Trophoblast cell (in vitro differentiated cells and primary cell): ENCODE results near the gene MAP3K1.

ENCODE experiments used
- DNase-seq, 2 donors: peaks; one replicate each; pipeline ENCODE4 v3.0.0-alpha.2; 2016
- H2AFZ ChIP-seq: 2 replicates; pipeline ENCODE4 v1.6.1; 2013; ENCODE audit warnings: low read length, moderate library complexity, mild to moderate bottlenecking; ENCODE audit not compliant: insufficient read depth, poor library complexity
- H2AK5ac ChIP-seq: 2 replicates; pipeline ENCODE4 v1.6.1; 2013; ENCODE audit warnings: mild to moderate bottlenecking, low read length
- H2BK120ac ChIP-seq: 2 replicates; pipeline ENCODE4 v1.6.1; 2013; ENCODE audit warnings: low read length, mild to moderate bottlenecking, moderate library complexity; ENCODE audit not compliant: insufficient read depth, poor library complexity
- H2BK12ac ChIP-seq: 2 replicates; pipeline ENCODE4 v1.6.1; 2013; ENCODE audit warnings: mild to moderate bottlenecking, low read length, moderate library complexity
- H2BK5ac ChIP-seq: 2 replicates; pipeline ENCODE4 v1.6.1; 2013; ENCODE audit warnings: low read length, low read depth, moderate library complexity, mild to moderate bottlenecking; ENCODE audit not compliant: poor library complexity
- H3K14ac ChIP-seq: 2 replicates; pipeline ENCODE4 v1.6.1; 2013; ENCODE audit warnings: mild to moderate bottlenecking, low read length
- H3K18ac ChIP-seq: 2 replicates; pipeline ENCODE4 v1.6.1; 2013; ENCODE audit warnings: mild to moderate bottlenecking, low read length
- H3K23ac ChIP-seq: 2 replicates; pipeline ENCODE4 v1.6.1; 2013; ENCODE audit warnings: low read length
- H3K27ac ChIP-seq: 2 replicates; pipeline ENCODE4 v1.5.1; 2013; ENCODE audit warnings: low read depth, mild to moderate bottlenecking, inconsistent platforms, low read length, moderate library complexity
- H3K27me3 ChIP-seq: 2 replicates; pipeline ENCODE4 v1.6.1; 2013; ENCODE audit warnings: inconsistent platforms, mild to moderate bottlenecking, low read length, moderate library complexity; ENCODE audit not compliant: insufficient read depth
- H3K36me3 ChIP-seq, 2 experiments: 1 replicate in 1 of 2; 2 replicates in 1 of 2; pipeline ENCODE4 v1.6.1; 2013; ENCODE audit warnings: low read length in 2 of 2, mild to moderate bottlenecking in 2 of 2, moderate library complexity in 1 of 2; ENCODE audit not compliant: insufficient read depth in 2 of 2, control insufficient read depth in 1 of 2
- H3K4ac ChIP-seq: 2 replicates; pipeline ENCODE4 v1.6.1; 2013; ENCODE audit warnings: low read depth, mild to moderate bottlenecking, low read length, moderate library complexity
- H3K4me1 ChIP-seq, 2 experiments: 1 replicate in 1 of 2; 2 replicates in 1 of 2; pipeline ENCODE4 v1.6.1; 2013; ENCODE audit warnings: low read length in 2 of 2, mild to moderate bottlenecking in 2 of 2, moderate library complexity in 1 of 2; ENCODE audit not compliant: insufficient read depth in 2 of 2, control insufficient read depth in 1 of 2
- H3K4me2 ChIP-seq: 2 replicates; pipeline ENCODE4 v1.6.1; 2013; ENCODE audit warnings: inconsistent platforms, mild to moderate bottlenecking, low read length, moderate library complexity
- H3K4me3 ChIP-seq: 2 replicates; pipeline ENCODE4 v1.5.1; 2013; ENCODE audit warnings: mild to moderate bottlenecking, low read depth, low read length, inconsistent platforms
- H3K79me1 ChIP-seq: one replicate; pipeline ENCODE4 v1.6.1; 2013; ENCODE audit warnings: low read length
- H3K79me2 ChIP-seq: 2 replicates; pipeline ENCODE4 v1.6.1; 2013; ENCODE audit warnings: low read length, mild to moderate bottlenecking; ENCODE audit not compliant: control insufficient read depth, insufficient read depth, poor library complexity
- H3K9ac ChIP-seq: 2 replicates; pipeline ENCODE4 v1.6.1; 2013; ENCODE audit warnings: mild to moderate bottlenecking, low read length
- H3K9me3 ChIP-seq: 2 replicates; pipeline ENCODE4 v1.6.1; 2013; ENCODE audit warnings: low read depth, mild to moderate bottlenecking, control low read depth, inconsistent platforms, low read length; ENCODE audit not compliant: insufficient read depth
- H4K12ac ChIP-seq: 2 replicates; pipeline ENCODE4 v1.6.1; 2013; ENCODE audit warnings: low read depth, mild to moderate bottlenecking, low read length, moderate library complexity
- H4K8ac ChIP-seq: 2 replicates; pipeline ENCODE4 v1.6.1; 2013; ENCODE audit warnings: low read depth, mild to moderate bottlenecking, low read length, moderate library complexity
- H4K91ac ChIP-seq: one replicate; pipeline ENCODE4 v1.6.1; 2013; ENCODE audit warnings: low read depth, mild to moderate bottlenecking, low read length, moderate library complexity
- WGBS: extraction: QIAGEN DNeasy Blood & Tissue Kit; methylation state at CpG from one replicate; pipeline ENCODE4 v1.1.7; 2013; ENCODE audit warnings: missing lambda C conversion rate; ENCODE audit not compliant: insufficient read length, insufficient coverage; ENCODE audit errors: extremely low coverage; 5-methylcytosine and 5-hydroxymethylcytosine counted together

MAP3K1 gene

DNA sequence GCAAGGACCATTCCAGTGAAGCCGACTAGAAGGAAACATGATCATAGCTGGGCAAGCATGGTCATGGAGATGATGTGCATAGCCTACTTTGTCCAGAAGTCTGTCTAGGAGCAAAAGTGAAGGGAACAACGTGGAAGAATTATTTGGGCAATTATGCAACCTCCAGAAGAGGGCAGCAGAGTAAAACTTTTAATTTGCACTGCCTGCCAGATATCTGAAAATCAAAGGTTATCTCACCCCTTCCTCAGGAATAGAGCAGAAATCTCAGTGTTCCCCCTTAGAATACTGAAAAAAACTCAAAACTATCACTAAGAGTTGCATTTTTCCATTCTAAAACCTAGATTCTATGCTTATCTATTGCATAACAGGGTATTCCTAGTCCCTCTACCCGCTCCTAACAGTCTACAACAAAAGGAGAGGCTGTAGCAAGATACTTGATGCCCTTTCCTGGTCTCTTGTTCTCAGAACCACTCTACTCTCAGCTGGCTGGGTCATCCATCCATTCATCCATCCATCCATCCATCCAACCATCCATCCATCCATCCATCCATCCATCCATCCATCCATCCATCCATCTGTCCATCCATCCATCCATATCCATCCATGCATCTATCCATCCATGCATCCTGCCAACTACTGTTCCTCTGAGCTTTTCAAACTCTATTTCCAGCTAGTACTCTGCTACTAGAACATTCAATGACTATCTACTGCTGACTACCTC lies 85.7 kb downstream of the MAP3K1 start:
- Histone ChIP-seq H4K12ac (no peak overlapping the region), H3K4me3 (no peak overlapping the region), H3K79me1 (no peaks in the 10 kb centered on the region), H2BK12ac (no peak overlapping the region), H3K18ac (no peak overlapping the region), H3K4ac (no peak overlapping the region), H4K8ac (no peak overlapping the region), H2AK5ac (no peak overlapping the region), H3K23ac (no peak overlapping the region), H3K9me3 (peaks cover 3% of the 10 kb centered on the region), H3K4me2 (no peak overlapping the region), H3K4me1 (no peaks in the 10 kb centered on the region), H3K27me3 (no peaks in the 10 kb centered on the region), H2BK120ac (no peak overlapping the region), H3K79me2 (no peaks in the 10 kb centered on the region), H2AFZ (no peak overlapping the region), H3K27ac (no peak overlapping the region), H4K91ac (no peak overlapping the region), H2BK5ac (no peak overlapping the region), H3K9ac (no peak overlapping the region), H3K14ac (no peak overlapping the region), H3K36me3 (no peaks in the 10 kb centered on the region)
- no CpG with 5 or more reads among the region's 3 CpGs for WGBS
- peak; percentile 28 to 78 for DNase-seq

- Histone ChIP-seq H4K91ac (peak overlapping the region; percentile 91), H3K18ac (peak overlapping the region; percentile 98), H3K4me3 (peak overlapping the region; percentile 80), H2BK120ac (peak overlapping the region; percentile 90), H2AK5ac (peak overlapping the region; percentile 70), H2BK12ac (no peak overlapping the region), H4K8ac (peak overlapping the region; percentile 94), H3K9me3 (peaks cover 3% of the 10 kb centered on the region), H3K36me3 (no peaks in the 10 kb centered on the region), H3K9ac (peak overlapping the region; percentile 77), H3K4me1 (peaks cover 0 to 3% of the 10 kb centered on the region in 2 experiments), H3K23ac (no peak overlapping the region), H3K27me3 (no peaks in the 10 kb centered on the region), H3K4me2 (peak overlapping the region; percentile 82), H2AFZ (peak overlapping the region; percentile 100), H3K79me2 (peaks cover 7% of the 10 kb centered on the region), H2BK5ac (peak overlapping the region; percentile 79), H4K12ac (peak overlapping the region; percentile 98), H3K79me1 (peaks cover 12% of the 10 kb centered on the region), H3K27ac (peak overlapping the region; percentile 94), H3K4ac (peak overlapping the region; percentile 96), H3K14ac (peak overlapping the region; percentile 98)
- DNase-seq, result no peak
- WGBS, result no CpG with 5 or more reads among the region's 19 CpGs
These were observed 93.6 kb downstream of the MAP3K1 start for GRCh38 chr5:56908942-56909293.

DNA sequence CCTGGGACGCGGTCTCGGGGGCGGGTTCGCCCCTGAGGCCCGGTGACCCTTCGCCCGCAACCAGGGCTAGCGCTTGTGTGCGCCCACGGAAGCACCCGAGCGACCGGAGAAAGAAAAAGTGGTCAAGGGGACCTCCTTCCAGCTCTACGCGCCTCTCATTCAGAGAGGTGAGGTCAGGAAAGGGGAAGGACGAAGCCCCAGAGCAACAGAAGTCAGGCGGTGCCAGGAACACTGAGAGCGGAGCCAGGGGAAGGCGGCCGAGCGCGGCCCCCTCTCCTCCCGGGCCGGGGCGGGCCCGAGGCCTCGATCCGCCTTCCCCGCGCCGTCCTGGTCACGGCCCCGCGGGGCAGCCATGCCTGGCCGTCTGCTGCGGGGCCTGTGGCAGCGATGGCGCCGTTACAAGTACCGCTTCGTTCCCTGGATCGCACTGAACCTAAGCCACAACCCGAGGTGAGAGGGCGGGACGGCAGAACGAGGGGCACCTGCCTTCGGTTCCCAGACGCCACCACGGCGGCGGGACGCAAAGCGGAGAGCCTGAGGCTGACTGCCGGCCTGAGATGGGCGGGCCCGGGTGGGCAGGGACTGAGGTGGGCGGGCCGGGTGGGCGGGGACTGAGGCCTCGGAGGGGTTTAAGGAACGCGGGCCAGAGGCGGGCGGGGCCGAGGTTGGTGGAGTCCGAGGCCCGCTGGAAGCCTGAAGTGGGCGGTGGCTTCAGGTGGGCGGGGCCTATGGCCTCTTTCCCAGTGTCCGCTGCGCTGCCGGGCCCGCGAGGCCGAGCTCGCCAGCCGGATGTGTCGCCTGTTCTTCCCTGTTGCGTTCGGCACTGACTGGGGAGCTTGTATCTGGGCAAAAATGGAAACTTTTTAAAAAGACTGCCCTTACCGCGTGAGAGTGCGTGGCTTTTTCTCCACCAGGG lies 94.2 kb downstream of the MAP3K1 start, which contains the start of gene SETD9:
TSS of gene SETD9 (plus strand) at position 303 of the 916 bp plus-strand sequence. CDS start at position 353, 50 bp downstream.
- H2BK12ac ChIP-seq, result no peak within 1 kb of the TSS
- peak within 1 kb of the TSS; percentile 100 for H2AFZ ChIP-seq
- H4K8ac ChIP-seq, result peak within 1 kb of the TSS; percentile 94
- DNase-seq, result peak; percentile 99
- peak within 1 kb of the TSS; percentile 90 for H3K4me2 ChIP-seq
- H3K79me2 ChIP-seq, result peaks cover 7% of the 10 kb centered on the region
- peak within 1 kb of the TSS; percentile 94 for H3K27ac ChIP-seq
- H3K9me3 ChIP-seq, result no peaks in the 10 kb centered on the region
- peak within 1 kb of the TSS; percentile 92 for H3K9ac ChIP-seq
- peaks cover 12% of the 10 kb centered on the region for H3K79me1 ChIP-seq
- peak within 1 kb of the TSS; percentile 96 for H3K4ac ChIP-seq
- H2BK5ac ChIP-seq, result peak within 1 kb of the TSS; percentile 79
- H3K23ac ChIP-seq, result no peak within 1 kb of the TSS
- H3K4me1 ChIP-seq, result peaks cover 0 to 3% of the 10 kb centered on the region in 2 experiments
- peak within 1 kb of the TSS; percentile 90 for H2BK120ac ChIP-seq
- peak within 1 kb of the TSS; percentile 98 for H3K14ac ChIP-seq
- peak within 1 kb of the TSS; percentile 70 for H2AK5ac ChIP-seq
- no peaks in the 10 kb centered on the region for H3K27me3 ChIP-seq
- H3K18ac ChIP-seq, result peak within 1 kb of the TSS; percentile 99
- peak within 1 kb of the TSS; percentile 98 for H4K12ac ChIP-seq
- H3K36me3 ChIP-seq, result no peaks in the 10 kb centered on the region
- no CpG with 5 or more reads among the region's 84 CpGs for WGBS
- peak within 1 kb of the TSS; percentile 91 for H4K91ac ChIP-seq
- H3K4me3 ChIP-seq, result peak within 1 kb of the TSS; percentile 80

DNA sequence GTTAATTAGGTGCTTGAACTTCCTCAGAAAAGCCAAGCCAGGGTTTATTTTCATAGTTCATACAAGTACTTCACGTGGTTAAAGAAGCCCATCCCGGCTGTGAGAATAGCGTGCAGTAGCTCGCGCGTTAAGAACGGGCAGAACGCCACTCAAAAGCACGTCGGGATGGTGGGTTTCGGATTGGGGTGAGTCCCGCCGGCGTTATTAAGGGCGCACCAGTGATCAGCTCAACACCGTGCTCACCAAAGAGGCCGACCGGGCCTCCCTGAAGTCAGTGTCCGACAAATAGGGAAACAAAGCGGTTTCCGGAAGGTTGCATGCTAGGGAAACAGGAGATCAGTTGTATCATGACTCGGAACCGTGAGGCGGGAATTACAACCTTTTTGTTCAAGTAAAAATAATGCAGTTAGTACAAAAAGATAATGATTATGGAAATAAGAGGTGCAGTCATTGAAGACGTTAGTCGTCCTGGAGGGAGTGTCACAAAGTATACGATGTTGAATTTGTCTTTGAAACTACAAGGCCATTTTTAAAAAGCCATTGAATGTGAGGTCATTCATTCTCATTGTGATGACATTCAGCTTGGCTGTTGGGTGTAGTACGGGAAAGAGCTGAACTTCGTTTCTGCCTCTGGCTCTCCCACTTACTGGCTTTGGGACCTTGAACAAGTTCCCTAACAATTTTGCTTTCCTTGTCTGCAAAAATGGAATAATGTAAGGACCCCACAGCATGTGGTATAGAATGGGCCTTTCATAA lies 95.0 kb downstream of the MAP3K1 start:
- no peaks in the 10 kb centered on the region for H3K36me3 ChIP-seq
- H3K4me2 ChIP-seq, result peak overlapping the region; percentile 90
- peak overlapping the region; percentile 79 for H3K4me3 ChIP-seq
- H2BK12ac ChIP-seq, result no peak overlapping the region
- peak overlapping the region; percentile 85 for H2AFZ ChIP-seq
- H3K79me2 ChIP-seq, result peaks cover 7% of the 10 kb centered on the region
- peak overlapping the region; percentile 49 for H4K12ac ChIP-seq
- no peaks in the 10 kb centered on the region for H3K27me3 ChIP-seq
- no CpG with 5 or more reads among the region's 29 CpGs for WGBS
- H3K4ac ChIP-seq, result peak overlapping the region; percentile 60
- H2AK5ac ChIP-seq, result no peak overlapping the region
- peak overlapping the region; percentile 14 for H2BK5ac ChIP-seq
- peak overlapping the region; percentile 78 for H3K14ac ChIP-seq
- H3K4me1 ChIP-seq, result peaks cover 0 to 3% of the 10 kb centered on the region in 2 experiments
- H3K79me1 ChIP-seq, result peaks cover 12% of the 10 kb centered on the region
- H3K9me3 ChIP-seq, result no peaks in the 10 kb centered on the region
- DNase-seq, result peak in 1 of 2 donors; percentile 53
- peak overlapping the region; percentile 64 for H3K27ac ChIP-seq
- peak overlapping the region; percentile 14 for H2BK120ac ChIP-seq
- peak overlapping the region; percentile 50 for H3K18ac ChIP-seq
- H3K9ac ChIP-seq, result peak overlapping the region; percentile 92
- H4K8ac ChIP-seq, result peak overlapping the region; percentile 81
- H4K91ac ChIP-seq, result peak overlapping the region; percentile 85
- no peak overlapping the region for H3K23ac ChIP-seq
